H1 (cell line): Measurements from ENCODE around the gene RAPGEF5. TPM values are rescaled to one million over a fixed set of nuclear protein-coding genes. Genes with fewer than 3 reads are reported as not detected.

Experiments
- CBX8 ChIP-seq: fragments of 300-800, 300-1000 bp; sonication (generic); IDR thresholded peaks from 2 replicates; pipeline ENCODE4 v1.7.1; 2016; ENCODE audit warnings: low read depth, low read length, borderline replicate concordance
- CTBP2 ChIP-seq: IDR thresholded peaks from 2 replicates; pipeline ENCODE4 v1.7.0; 2011; ENCODE audit warnings: borderline replicate concordance, mild to moderate bottlenecking, moderate library complexity, mixed read lengths, low read length; ENCODE audit not compliant: insufficient read depth, insufficient read length
- CTCF ChIP-seq, 3 experiments: IDR thresholded peaks; 1 replicate in 2 of 3; 2 replicates in 1 of 3; pipeline versions ENCODE4 v1.5.1 to v1.6.1; 2011; ENCODE audit warnings: low read length in 3 of 3, mild to moderate bottlenecking in 3 of 3, inconsistent platforms in 2 of 3, low read depth in 1 of 3, moderate library complexity in 1 of 3; ENCODE audit not compliant: insufficient read depth in 1 of 3; ENCODE audit errors: control extremely low read depth in 1 of 3
- NANOG ChIP-seq: IDR thresholded peaks from 2 replicates; pipeline ENCODE4 v1.6.1; 2011; ENCODE audit warnings: low read length, low read depth, mild to moderate bottlenecking, inconsistent platforms; ENCODE audit not compliant: insufficient read depth, poor library complexity, severe bottlenecking
- POU5F1 ChIP-seq: IDR thresholded peaks from 2 replicates; pipeline ENCODE4 v1.6.1; 2011; ENCODE audit warnings: low read depth, mild to moderate bottlenecking, low read length, moderate library complexity
- RNF2 ChIP-seq: fragments of 200-900, 300-1000 bp; sonication (generic); IDR thresholded peaks from 2 replicates; pipeline ENCODE4 v1.7.1; 2016; ENCODE audit warnings: borderline replicate concordance, low read depth, mild to moderate bottlenecking, antibody characterized with exemption, low read length; ENCODE audit not compliant: poor library complexity, severe bottlenecking; ENCODE audit errors: missing control alignments
- ZNF274 ChIP-seq: IDR thresholded peaks from 2 replicates; pipeline ENCODE4 v1.7.0; 2012; ENCODE audit warnings: low read length, borderline replicate concordance; ENCODE audit errors: extremely low read depth
- polyA plus RNA-seq, 7 experiments: library from polyadenylated mRNA; depleted of rRNA in 3 of 7; stranded (reverse) in 5 of 7; unstranded in 2 of 7; fragments of >200 nt in 5 of 7; fragments of 200-250 nt in 2 of 7; gene quantifications; 1 replicate in 5 of 7; 2 replicates in 1 of 7; 4 replicates in 1 of 7; pipeline versions ENCODE4 v1.2.1 to v1.2.3, GENCODE V29; 2011 to 2013; ENCODE audit warnings: missing spikeins in 2 of 7, mixed read lengths in 2 of 7
- total RNA-seq: library from RNA; stranded (reverse); fragmentation: NEBNext Ultra II Directional; extraction: Animal tissue kit (Norgen Biotek cat#: 25700); gene quantifications from 2 replicates; pipeline ENCODE4 v1.2.1, GENCODE V29; 2021
- TF ChIP-seq, protein P1 (sequence below): fragments of 300-600 bp; sonication (generic); IDR thresholded peaks from 2 replicates; pipeline ENCODE4 v1.7.1; 2012; ENCODE audit warnings: low read length, moderate library complexity, mild to moderate bottlenecking, inconsistent platforms; ENCODE audit not compliant: insufficient replicate concordance

The RAPGEF5 gene
- total and polyA plus RNA-seq, 2 of the 8 experiments (the other 6 are each of a cell fraction or from before 2014, with no cell fraction given) = 4.4 to 22.9 TPM

DNA sequence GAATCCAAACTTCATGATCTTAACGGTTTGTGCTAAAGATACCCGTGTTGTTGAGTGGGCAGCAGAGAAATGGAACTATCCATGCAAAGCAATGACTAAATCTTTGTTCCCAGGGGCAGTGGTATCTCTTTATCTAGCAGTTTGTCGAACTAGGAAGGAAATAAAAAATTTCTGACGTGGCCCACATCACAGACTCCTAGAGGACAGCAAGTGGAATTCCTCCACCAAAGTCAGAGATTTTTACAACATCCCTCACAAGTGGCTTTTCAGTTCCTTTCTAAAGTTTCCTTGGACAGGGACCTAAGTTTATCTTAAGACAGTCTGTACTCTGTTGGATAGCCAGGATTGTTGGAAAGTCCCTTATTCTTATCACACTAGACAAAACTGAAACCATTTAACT lies 136.0 kb downstream of the RAPGEF5 start (continued):
- TF ChIP-seq, protein P1, sequence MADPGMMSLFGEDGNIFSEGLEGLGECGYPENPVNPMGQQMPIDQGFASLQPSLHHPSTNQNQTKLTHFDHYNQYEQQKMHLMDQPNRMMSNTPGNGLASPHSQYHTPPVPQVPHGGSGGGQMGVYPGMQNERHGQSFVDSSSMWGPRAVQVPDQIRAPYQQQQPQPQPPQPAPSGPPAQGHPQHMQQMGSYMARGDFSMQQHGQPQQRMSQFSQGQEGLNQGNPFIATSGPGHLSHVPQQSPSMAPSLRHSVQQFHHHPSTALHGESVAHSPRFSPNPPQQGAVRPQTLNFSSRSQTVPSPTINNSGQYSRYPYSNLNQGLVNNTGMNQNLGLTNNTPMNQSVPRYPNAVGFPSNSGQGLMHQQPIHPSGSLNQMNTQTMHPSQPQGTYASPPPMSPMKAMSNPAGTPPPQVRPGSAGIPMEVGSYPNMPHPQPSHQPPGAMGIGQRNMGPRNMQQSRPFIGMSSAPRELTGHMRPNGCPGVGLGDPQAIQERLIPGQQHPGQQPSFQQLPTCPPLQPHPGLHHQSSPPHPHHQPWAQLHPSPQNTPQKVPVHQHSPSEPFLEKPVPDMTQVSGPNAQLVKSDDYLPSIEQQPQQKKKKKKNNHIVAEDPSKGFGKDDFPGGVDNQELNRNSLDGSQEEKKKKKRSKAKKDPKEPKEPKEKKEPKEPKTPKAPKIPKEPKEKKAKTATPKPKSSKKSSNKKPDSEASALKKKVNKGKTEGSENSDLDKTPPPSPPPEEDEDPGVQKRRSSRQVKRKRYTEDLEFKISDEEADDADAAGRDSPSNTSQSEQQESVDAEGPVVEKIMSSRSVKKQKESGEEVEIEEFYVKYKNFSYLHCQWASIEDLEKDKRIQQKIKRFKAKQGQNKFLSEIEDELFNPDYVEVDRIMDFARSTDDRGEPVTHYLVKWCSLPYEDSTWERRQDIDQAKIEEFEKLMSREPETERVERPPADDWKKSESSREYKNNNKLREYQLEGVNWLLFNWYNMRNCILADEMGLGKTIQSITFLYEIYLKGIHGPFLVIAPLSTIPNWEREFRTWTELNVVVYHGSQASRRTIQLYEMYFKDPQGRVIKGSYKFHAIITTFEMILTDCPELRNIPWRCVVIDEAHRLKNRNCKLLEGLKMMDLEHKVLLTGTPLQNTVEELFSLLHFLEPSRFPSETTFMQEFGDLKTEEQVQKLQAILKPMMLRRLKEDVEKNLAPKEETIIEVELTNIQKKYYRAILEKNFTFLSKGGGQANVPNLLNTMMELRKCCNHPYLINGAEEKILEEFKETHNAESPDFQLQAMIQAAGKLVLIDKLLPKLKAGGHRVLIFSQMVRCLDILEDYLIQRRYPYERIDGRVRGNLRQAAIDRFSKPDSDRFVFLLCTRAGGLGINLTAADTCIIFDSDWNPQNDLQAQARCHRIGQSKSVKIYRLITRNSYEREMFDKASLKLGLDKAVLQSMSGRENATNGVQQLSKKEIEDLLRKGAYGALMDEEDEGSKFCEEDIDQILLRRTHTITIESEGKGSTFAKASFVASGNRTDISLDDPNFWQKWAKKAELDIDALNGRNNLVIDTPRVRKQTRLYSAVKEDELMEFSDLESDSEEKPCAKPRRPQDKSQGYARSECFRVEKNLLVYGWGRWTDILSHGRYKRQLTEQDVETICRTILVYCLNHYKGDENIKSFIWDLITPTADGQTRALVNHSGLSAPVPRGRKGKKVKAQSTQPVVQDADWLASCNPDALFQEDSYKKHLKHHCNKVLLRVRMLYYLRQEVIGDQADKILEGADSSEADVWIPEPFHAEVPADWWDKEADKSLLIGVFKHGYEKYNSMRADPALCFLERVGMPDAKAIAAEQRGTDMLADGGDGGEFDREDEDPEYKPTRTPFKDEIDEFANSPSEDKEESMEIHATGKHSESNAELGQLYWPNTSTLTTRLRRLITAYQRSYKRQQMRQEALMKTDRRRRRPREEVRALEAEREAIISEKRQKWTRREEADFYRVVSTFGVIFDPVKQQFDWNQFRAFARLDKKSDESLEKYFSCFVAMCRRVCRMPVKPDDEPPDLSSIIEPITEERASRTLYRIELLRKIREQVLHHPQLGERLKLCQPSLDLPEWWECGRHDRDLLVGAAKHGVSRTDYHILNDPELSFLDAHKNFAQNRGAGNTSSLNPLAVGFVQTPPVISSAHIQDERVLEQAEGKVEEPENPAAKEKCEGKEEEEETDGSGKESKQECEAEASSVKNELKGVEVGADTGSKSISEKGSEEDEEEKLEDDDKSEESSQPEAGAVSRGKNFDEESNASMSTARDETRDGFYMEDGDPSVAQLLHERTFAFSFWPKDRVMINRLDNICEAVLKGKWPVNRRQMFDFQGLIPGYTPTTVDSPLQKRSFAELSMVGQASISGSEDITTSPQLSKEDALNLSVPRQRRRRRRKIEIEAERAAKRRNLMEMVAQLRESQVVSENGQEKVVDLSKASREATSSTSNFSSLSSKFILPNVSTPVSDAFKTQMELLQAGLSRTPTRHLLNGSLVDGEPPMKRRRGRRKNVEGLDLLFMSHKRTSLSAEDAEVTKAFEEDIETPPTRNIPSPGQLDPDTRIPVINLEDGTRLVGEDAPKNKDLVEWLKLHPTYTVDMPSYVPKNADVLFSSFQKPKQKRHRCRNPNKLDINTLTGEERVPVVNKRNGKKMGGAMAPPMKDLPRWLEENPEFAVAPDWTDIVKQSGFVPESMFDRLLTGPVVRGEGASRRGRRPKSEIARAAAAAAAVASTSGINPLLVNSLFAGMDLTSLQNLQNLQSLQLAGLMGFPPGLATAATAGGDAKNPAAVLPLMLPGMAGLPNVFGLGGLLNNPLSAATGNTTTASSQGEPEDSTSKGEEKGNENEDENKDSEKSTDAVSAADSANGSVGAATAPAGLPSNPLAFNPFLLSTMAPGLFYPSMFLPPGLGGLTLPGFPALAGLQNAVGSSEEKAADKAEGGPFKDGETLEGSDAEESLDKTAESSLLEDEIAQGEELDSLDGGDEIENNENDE = no peak
- TF ChIP-seq CTBP2 (no peak), NANOG (no peak), POU5F1 (no peak), ZNF274 (no peak), CTCF (IDR thresholded peaks at IDR 0.05; ENCODE audit: control extremely low read depth in 1 of 3, insufficient read depth in 1 of 3, low read depth in 1 of 3, low read length in 3 of 3) (no peak), RNF2 (no peak), CBX8 (no peak)
